HG02852 (cell line): ENCODE results near the gene HLA-A.
"Not testable (repeated sequence)": the region's sequence is repeated elsewhere in the genome, so short reads cannot be mapped to it uniquely, and the experiment has no call there.

Source experiments
- ATAC-seq: cut with Tn5 transposase; IDR thresholded peaks from one replicate; pipeline ENCODE4 v1.9.1; 2021; ENCODE audit warnings: mild to moderate bottlenecking, moderate library complexity; ENCODE audit not compliant: unreplicated experiment

The HLA-A gene

DNA sequence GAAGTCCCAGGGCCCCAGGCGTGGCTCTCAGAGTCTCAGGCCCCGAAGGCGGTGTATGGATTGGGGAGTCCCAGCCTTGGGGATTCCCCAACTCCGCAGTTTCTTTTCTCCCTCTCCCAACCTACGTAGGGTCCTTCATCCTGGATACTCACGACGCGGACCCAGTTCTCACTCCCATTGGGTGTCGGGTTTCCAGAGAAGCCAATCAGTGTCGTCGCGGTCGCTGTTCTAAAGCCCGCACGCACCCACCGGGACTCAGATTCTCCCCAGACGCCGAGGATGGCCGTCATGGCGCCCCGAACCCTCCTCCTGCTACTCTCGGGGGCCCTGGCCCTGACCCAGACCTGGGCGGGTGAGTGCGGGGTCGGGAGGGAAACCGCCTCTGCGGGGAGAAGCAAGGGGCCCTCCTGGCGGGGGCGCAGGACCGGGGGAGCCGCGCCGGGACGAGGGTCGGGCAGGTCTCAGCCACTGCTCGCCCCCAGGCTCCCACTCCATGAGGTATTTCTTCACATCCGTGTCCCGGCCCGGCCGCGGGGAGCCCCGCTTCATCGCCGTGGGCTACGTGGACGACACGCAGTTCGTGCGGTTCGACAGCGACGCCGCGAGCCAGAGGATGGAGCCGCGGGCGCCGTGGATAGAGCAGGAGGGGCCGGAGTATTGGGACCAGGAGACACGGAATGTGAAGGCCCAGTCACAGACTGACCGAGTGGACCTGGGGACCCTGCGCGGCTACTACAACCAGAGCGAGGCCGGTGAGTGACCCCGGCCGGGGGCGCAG, at the start of gene HLA-A:
Gene HLA-A, plus strand, starts transcription at position 258 of the 778 bp plus-strand sequence. Its CDS starts 22 bp downstream, at position 280.
- peak; percentile 83 for ATAC-seq

- no peak for ATAC-seq
These were observed 49.6 kb upstream of the HLA-A start for GRCh38 chr6:29892696-29893095.

- no peak for ATAC-seq
These were observed 43.1 kb upstream of the HLA-A start for GRCh38 chr6:29899281-29899680.

DNA sequence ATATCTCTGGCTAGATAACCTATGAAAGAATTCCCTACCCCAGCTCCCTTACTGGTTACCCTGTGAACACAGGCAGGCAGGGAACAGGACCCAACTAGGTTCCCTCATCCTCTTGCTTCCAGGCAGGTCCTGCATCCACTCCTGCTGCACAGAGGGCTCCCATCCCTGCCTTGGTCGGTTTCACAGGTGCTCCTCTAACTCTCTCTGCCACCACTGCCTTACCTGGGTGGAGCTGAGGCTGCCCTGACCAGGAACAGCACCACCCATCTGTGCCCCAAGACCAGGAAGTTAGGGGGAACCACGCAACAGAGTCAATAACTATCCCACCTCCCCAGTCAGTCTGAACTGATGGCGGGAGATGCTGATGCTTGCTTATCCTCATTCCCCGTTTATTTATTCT, 37.0 kb upstream of the HLA-A start:
- no peak for ATAC-seq

- ATAC-seq: no peak
These were observed 34.5 kb upstream of the HLA-A start for GRCh38 chr6:29907637-29908340.

GRCh38 chr6:29908341-29908662, 34.0 kb upstream of the HLA-A start:
- ATAC-seq: no peak

DNA sequence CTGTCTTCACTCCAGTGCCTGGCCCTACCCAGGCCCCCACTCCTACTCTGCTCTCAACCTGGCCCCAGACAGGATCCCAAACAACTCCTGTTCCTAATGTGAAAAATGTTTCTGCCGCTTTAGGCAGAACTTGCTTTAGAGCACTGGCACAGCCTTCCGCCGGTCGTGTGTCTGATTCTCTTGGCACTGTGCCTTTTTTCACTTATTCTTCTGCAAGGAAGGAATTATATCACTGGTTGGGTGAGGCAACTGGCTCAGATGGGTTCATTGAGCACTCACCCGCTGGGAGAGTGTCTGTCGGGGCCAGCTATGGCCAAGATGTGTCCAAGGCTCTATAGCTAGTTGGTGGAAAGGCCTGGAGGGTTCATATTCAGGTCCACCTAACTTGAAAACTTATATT, 33.6 kb upstream of the HLA-A start:
- ATAC-seq: no peak

GRCh38 chr6:29909985-29910384, 32.3 kb upstream of the HLA-A start:
- ATAC-seq: no peak

GRCh38 chr6:29912840-29913239, 29.5 kb upstream of the HLA-A start:
- no peak for ATAC-seq

DNA sequence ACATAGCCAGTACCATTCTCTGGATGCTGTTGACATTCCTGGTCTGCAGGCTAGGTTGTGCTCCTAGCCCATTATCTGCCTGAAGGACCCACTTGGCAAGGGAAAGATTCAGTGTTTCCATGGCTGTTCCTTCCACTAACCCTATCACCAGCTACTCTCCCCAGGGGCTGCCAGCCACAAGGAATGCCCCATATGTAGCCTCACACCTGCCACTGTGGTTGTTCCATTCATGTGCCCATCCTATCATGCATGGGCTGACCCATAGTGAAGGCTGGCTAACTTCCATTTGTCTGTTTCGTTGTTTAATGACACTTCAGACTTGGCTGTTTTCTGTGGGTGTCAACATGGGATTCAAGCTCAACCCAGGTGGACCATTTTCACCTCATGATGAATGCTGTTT, 25.6 kb upstream of the HLA-A start:
- ATAC-seq: no peak

GRCh38 chr6:29917857-29918256, 24.5 kb upstream of the HLA-A start:
- no peak for ATAC-seq

- ATAC-seq: no peak
These were observed 22.6 kb upstream of the HLA-A start for GRCh38 chr6:29919506-29920445.

GRCh38 chr6:29924287-29924686, 18.0 kb upstream of the HLA-A start:
- no peak for ATAC-seq

- ATAC-seq: no peak
These were observed 17.6 kb upstream of the HLA-A start for GRCh38 chr6:29924731-29925130.

DNA sequence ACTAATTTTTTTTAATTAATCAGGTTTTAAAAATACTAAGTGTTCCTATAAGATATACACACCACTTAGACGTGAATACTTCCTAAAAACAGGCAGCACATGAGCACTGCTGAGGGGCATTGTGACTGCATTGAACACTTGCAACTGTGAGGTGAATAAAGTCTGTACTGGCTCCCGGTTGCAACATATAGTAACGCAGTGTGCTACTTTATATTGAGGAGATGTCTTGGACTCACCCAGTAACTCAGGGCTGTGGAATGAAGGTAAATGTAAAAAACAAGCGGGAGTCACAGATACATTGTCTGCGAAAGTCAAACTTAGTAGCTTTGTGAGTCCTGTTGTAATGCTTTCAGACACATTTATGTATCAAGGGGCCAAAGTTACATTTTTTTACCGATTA, 17.0 kb upstream of the HLA-A start:
- ATAC-seq: no peak

- peak; percentile 10 for ATAC-seq
These were observed 16.5 kb upstream of the HLA-A start for GRCh38 chr6:29925727-29926412.

- peak; percentile 70 for ATAC-seq
These were observed 15.7 kb upstream of the HLA-A start for GRCh38 chr6:29926413-29927274.

DNA sequence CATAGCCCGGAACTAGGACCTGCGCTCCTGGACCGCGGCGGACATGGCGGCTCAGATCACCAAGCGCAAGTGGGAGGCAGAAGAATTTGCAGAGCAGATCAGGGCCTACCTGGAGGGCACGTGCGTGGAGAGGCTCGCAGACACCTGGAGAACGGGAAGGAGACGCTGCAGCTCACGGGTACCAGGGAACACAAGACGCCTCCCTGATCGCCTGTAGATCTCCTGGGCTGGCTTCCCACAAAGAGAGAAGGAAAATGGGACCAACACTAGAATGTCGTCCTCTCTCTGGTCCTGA, 15.1 kb upstream of the HLA-A start:
- ATAC-seq: no peak

- ATAC-seq: no peak
These were observed 14.4 kb upstream of the HLA-A start for GRCh38 chr6:29927841-29928388.

DNA sequence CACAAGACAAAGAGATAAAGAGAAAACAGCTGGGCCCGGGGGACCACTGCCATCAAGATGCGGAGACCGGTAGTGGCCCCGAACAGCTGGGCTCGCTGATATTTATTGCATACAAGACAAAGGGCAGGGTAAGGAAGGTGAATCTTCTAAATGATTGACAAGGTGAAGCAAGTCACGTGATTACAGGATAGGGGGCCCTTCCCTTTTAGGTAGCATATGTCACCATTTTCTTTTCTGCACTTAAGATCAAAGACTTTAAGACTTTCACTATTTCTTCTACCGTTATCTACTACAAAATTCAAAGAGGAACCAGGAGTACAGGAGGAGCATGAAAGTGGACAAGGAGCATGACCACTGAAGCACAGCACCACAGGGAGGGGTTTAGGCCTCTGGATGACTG, 12.3 kb upstream of the HLA-A start:
- not testable (repeated sequence) for ATAC-seq
